Tibial artery (tissue), 4 donors: Measurements from ENCODE around the gene CHCHD5.
A peak's percentile ranks its signal among the peaks of the same experiment; 100 is the strongest.

Experiments used
- DNase-seq, 2 donors: peaks; one replicate each; pipeline ENCODE4 v3.0.0-alpha.2; 2019
- H3K27ac ChIP-seq, 2 donors: fragments of 200-600 bp; sonication (generic) in 1 of 2; 1 replicate in 1 of 2; 2 replicates in 1 of 2; pipeline ENCODE4 v1.5.1; 2018 to 2019; ENCODE audit warnings: mild to moderate bottlenecking in 1 of 2
- H3K27me3 ChIP-seq, 2 donors: fragments of 200-600 bp; sonication (generic) in 1 of 2; one replicate each; pipeline versions ENCODE4 v1.5.1 to v1.6.0; 2016 to 2019
- H3K36me3 ChIP-seq, 3 donors: fragments of 200-600 bp; sonication (generic) in 2 of 3; one replicate each; pipeline ENCODE4 v1.5.1; 2016 to 2019; ENCODE audit warnings: mild to moderate bottlenecking in 2 of 3
- H3K4me1 ChIP-seq, 4 donors: fragments of 200-600 bp; sonication (generic) in 2 of 4; 1 replicate in 3 of 4; 2 replicates in 1 of 4; pipeline ENCODE4 v1.5.1; 2016 to 2019
- H3K4me3 ChIP-seq, 2 donors: fragments of 200-600 bp; sonication (generic) in 1 of 2; 1 replicate in 1 of 2; 2 replicates in 1 of 2; pipeline ENCODE4 v1.5.1; 2018 to 2019; ENCODE audit warnings: mild to moderate bottlenecking in 2 of 2
- H3K9me3 ChIP-seq, 3 donors: fragments of 200-600 bp; sonication (generic) in 1 of 3; one replicate each; pipeline ENCODE4 v1.5.1; 2016 to 2019
- intact Hi-C: fragments of 100-400 bp; cut with DNase I; formaldehyde crosslinking; loops from one replicate; pipeline ENCODE4 v1.15.0; 2023; ENCODE audit warnings: low total_unique reads
- TF ChIP-seq, protein P1 (sequence below), 2 experiments: fragments of 200-600 bp in 1 of 2; fragments of 450-650 bp in 1 of 2; IDR thresholded peaks; one replicate each; pipeline ENCODE4 v1.5.1; 2017 to 2019; ENCODE audit warnings: antibody characterized with exemption in 2 of 2, mild to moderate bottlenecking in 1 of 2, moderate library complexity in 1 of 2

CHCHD5 gene

DNA sequence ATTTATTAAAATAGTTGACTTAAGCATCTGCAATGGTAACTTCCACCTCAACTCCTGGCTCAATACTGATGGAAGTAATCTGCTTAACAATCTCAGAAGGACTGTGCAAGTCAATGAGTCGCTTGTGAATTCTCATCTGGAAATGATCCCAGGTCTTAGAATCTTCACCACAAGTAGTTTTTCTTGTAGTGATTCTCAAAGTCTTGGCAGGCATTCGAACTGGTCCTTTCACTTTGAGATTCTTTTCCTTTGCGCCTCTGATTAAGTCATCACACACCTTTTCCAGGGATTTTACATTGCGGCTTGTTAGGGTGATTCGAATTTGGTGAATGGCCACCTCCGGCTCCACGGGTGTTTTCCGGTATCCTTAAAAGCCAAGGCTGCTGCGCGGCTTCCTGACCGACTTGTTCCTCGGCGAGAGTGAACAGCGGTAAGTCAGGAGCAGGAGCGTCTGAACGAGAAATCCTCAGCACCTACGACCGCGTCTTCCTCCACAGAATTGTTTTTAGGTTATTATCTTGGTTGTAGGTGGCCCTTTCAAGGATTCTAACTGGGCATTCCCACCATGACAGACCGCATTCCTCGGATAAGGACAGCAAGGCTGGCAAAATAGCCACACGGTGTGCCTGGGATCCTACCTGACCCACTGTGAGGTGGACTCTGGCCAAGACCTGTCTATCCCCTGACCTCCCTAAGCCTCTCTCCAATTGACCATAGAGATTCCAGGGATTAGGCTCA lies 37.5 kb downstream of the CHCHD5 start:
- Histone ChIP-seq H3K9me3 (no peaks in the 10 kb centered on the region), H3K27me3 (no peaks in the 10 kb centered on the region), H3K27ac (no peak overlapping the region), H3K36me3 (no peaks in the 10 kb centered on the region), H3K4me1 (peaks cover 0 to 10% (median 10%) of the 10 kb centered on the region in 4 donors), H3K4me3 (no peak overlapping the region)
- intact Hi-C loops = loop anchor here (10.0 kb wide), 1 partner anchor 73 kb away; no protein-coding TSS in a partner anchor
- TF ChIP-seq, protein P1, sequence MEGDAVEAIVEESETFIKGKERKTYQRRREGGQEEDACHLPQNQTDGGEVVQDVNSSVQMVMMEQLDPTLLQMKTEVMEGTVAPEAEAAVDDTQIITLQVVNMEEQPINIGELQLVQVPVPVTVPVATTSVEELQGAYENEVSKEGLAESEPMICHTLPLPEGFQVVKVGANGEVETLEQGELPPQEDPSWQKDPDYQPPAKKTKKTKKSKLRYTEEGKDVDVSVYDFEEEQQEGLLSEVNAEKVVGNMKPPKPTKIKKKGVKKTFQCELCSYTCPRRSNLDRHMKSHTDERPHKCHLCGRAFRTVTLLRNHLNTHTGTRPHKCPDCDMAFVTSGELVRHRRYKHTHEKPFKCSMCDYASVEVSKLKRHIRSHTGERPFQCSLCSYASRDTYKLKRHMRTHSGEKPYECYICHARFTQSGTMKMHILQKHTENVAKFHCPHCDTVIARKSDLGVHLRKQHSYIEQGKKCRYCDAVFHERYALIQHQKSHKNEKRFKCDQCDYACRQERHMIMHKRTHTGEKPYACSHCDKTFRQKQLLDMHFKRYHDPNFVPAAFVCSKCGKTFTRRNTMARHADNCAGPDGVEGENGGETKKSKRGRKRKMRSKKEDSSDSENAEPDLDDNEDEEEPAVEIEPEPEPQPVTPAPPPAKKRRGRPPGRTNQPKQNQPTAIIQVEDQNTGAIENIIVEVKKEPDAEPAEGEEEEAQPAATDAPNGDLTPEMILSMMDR (IDR thresholded peaks at IDR 0.05) = no peak
- peak in 1 of 2 donors; percentile 50 for DNase-seq

DNA sequence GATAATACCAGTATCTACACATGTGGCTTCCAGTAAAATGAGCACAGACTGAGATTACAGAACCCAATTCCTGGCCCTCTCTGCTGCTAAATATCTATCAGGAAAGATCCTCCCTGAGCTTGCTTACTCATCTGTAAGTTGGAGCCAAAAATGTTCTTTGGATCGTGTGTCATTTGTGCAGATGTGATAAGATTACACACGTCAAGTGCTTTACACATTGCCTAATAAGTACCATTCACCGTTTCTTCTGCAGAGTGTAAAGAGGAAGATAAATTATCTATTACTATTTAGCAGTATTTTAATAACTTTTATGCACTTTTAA lies 38.1 kb downstream of the CHCHD5 start:
- H3K4me1 ChIP-seq = peaks cover 0 to 15% (median 14%) of the 10 kb centered on the region in 4 donors
- H3K27ac ChIP-seq = no peak overlapping the region
- DNase-seq = peak in 1 of 2 donors; percentile 24
- H3K27me3 ChIP-seq = no peaks in the 10 kb centered on the region
- H3K4me3 ChIP-seq = no peak overlapping the region
- intact Hi-C loops = loop anchor here (10.0 kb wide), 1 partner anchor 72 kb away; no protein-coding TSS in a partner anchor
- no peaks in the 10 kb centered on the region for H3K9me3 ChIP-seq
- no peaks in the 10 kb centered on the region for H3K36me3 ChIP-seq
- TF ChIP-seq, protein P1 (IDR thresholded peaks at IDR 0.05) = no peak

DNA sequence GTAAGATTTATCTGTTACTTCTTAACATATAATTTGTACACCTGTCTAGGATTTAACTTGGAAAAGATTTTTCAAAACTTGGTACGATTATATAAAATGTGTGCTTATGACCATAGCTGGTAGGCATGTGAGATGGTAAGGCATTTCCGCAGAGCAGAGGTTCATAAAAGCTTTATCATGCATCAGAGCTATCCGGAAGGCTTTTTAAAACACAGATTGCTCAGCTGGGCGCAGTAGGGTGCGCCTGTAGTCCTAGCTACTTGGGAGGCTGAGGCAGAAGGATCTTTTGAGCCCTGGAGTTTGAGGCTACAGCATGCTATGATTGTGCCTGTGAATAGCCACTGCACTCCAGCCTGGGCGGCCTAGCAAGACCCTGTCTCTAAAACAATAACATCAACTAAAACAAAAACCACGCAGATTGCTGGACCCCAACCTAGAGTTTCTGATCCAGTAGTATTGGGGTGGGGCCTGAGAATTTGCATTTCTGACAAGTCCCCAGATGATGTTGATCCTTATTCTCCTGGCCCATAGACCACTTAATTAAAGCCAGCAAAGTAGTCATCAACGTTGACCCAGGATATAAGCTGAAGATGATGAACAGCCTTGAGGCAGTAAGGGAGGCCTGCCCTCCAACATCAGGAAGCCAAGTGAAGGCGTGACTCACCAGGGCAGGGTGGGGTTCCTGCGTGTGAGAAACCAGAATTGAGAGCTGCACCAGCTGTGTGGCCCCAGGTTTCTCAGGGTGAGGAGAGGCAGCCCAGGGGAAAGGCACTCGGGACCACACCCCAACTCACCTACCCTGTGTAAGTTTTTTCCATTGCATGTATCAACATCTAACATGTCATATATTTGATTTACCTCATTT lies 39.7 kb downstream of the CHCHD5 start:
- Histone ChIP-seq H3K27ac (no peak overlapping the region), H3K4me1 (peaks cover 0 to 21% (median 17%) of the 10 kb centered on the region in 4 donors), H3K27me3 (no peaks in the 10 kb centered on the region), H3K36me3 (no peaks in the 10 kb centered on the region), H3K4me3 (no peak overlapping the region), H3K9me3 (no peaks in the 10 kb centered on the region)
- TF ChIP-seq, protein P1 (IDR thresholded peaks at IDR 0.05) = no peak
- peak; percentile 48 to 64 for DNase-seq
- intact Hi-C loops = loop anchor here (10.0 kb wide), 1 partner anchor 71 kb away; no protein-coding TSS in a partner anchor

DNA sequence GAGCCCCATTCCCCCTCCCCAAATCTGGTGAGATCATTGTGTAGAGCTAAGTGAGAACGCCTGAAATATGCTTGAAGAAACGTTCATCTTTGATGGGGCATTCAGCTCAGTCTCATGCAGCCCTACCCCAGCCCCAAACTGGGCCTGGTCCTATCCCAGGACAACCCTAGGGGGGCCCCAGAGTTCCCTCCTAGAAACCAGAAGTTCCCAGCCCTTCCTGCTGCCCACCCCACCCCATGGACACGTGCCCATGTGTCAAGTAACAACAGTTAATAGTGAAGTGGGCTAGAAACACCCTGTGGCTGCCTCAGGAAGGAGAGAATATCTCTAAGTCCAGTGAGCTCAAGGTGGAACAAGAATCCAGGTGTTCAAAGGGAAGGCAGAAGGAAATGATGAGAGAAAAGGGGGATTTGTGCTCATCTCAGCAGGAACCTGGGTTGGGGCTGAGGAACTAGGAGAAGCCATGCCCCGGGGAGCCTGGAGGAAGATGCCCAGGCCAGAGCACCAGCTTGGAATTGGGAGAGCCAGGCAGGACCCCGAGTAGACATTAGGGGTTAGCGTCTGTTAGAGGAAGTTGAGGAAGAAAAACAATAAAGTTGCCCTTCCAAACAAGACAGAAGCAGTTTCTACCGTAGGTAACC lies 41.2 kb downstream of the CHCHD5 start:
- TF ChIP-seq, protein P1 (IDR thresholded peaks at IDR 0.05) = no peak
- Histone ChIP-seq H3K4me3 (no peak overlapping the region), H3K36me3 (no peaks in the 10 kb centered on the region), H3K27ac (peak overlapping the region; percentile 66 to 68), H3K4me1 (peaks cover 0 to 21% (median 19%) of the 10 kb centered on the region in 4 donors), H3K9me3 (no peaks in the 10 kb centered on the region), H3K27me3 (no peaks in the 10 kb centered on the region)
- DNase-seq = peak in 1 of 2 donors; percentile 27
- intact Hi-C loops = loop anchor here (2.0 to 10.0 kb wide), 2 partner anchors 69 to 99 kb away; no protein-coding TSS in a partner anchor

DNA sequence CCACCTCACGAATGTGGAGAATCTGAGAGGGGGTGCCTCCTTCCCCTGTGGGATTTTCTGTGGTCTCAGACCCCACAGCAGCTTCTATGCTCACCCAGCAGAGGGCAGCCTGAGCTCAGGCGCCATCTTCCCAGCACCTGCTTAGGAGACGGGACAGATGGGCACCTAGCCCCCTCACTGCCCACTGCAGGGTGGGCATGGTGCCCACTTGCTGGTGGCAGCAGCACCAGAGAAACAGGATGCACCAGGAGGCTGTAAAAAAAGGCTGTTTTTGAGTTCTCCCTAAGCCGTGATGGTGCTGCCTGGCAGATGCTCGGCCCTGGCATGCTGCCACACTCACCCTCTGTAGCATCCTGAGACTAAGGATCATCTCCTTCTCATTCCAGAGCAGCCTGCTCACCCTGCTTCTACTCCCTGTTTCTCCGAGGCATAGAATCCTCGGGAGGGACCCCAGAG lies 42.2 kb downstream of the CHCHD5 start:
- H3K27ac ChIP-seq = peak overlapping the region; percentile 66 to 68
- TF ChIP-seq, protein P1 (IDR thresholded peaks at IDR 0.05) = peak; percentile 71 to 83
- H3K4me3 ChIP-seq = peak overlapping the region in 1 of 2 donors; percentile 29
- DNase-seq = peak; percentile 41 to 73
- intact Hi-C loops = loop anchor here (2.0 to 10.0 kb wide), 2 partner anchors 68 to 98 kb away; no protein-coding TSS in a partner anchor
- peaks cover 0 to 28% (median 21%) of the 10 kb centered on the region in 4 donors for H3K4me1 ChIP-seq
- H3K36me3 ChIP-seq = no peaks in the 10 kb centered on the region
- H3K9me3 ChIP-seq = no peaks in the 10 kb centered on the region
- H3K27me3 ChIP-seq = no peaks in the 10 kb centered on the region
